Uterus (tissue), 2 donors: ENCODE data around the gene CAMK2A.

Source experiments
- CTCF ChIP-seq, 4 experiments: fragments of 200-600 bp in 2 of 4; fragments of 450-650 bp in 2 of 4; sonication (generic) in 2 of 4; IDR thresholded peaks; one replicate each; pipeline ENCODE4 v1.5.1; 2016 to 2019; ENCODE audit warnings: antibody characterized with exemption in 4 of 4, mild to moderate bottlenecking in 2 of 4, moderate library complexity in 1 of 4
- POLR2A ChIP-seq, 2 donors: fragments of 450-650 bp; IDR thresholded peaks; one replicate each; pipeline ENCODE4 v1.6.1; 2016; ENCODE audit warnings: antibody characterized with exemption in 2 of 2, mild to moderate bottlenecking in 1 of 2, moderate library complexity in 1 of 2

- TF ChIP-seq CTCF (IDR thresholded peaks at IDR 0.05): no peak
- TF ChIP-seq POLR2A (IDR thresholded peaks at IDR 0.05): no peak
These were observed 32.6 kb upstream of the CAMK2A start for GRCh38 chr5:150322202-150322601.
